A673 (cell line): ENCODE results near the gene HBQ1. TPM values are rescaled to one million over a fixed set of nuclear protein-coding genes. Genes with fewer than 3 reads are reported as not detected.
"Not testable (repeated sequence)": the region's sequence is repeated elsewhere in the genome, so short reads cannot be mapped to it uniquely, and the experiment has no call there.

ENCODE experiments used
- BruUV-seq: library from RNA; stranded (reverse); fragments of 400-500 nt; replicated peaks from 2 replicates; lab custom pipeline; 2021; lab: Mats Ljungman, UMichigan
- CTCF ChIA-PET: fragments of 300-600 bp; sonication (Branson Sonifier 250); formaldehyde crosslinking; loops from one replicate; lab custom pipeline; 2022; ENCODE audit warnings: antibody characterized with exemption; lab: Charles Lee
- POLR2A ChIA-PET: fragments of 300-600 bp; sonication (Branson Sonifier 250); formaldehyde crosslinking; loops from one replicate; lab custom pipeline; 2022; ENCODE audit warnings: antibody characterized with exemption; ENCODE audit not compliant: low non-redundant PET; lab: Charles Lee
- DNase-seq: peaks from one replicate; pipeline ENCODE4 v3.0.0-alpha.2; 2015; ENCODE audit warnings: low spot score
- H3K27ac ChIP-seq: fragments of 200-600 bp; sonication (generic); 2 replicates; pipeline ENCODE4 v1.5.1; 2016; ENCODE audit warnings: mixed run types, low read depth, mild to moderate bottlenecking, mixed read lengths, antibody characterized with exemption, low read length; ENCODE audit not compliant: poor library complexity, severe bottlenecking
- H3K27me3 ChIP-seq: fragments of 200-600 bp; sonication (generic); replicated peaks from 2 replicates; pipeline ENCODE4 v1.6.1; 2017; ENCODE audit warnings: mixed run types, low read depth, mild to moderate bottlenecking, mixed read lengths, antibody characterized with exemption, low read length; ENCODE audit not compliant: insufficient read depth, poor library complexity
- H3K36me3 ChIP-seq: fragments of 200-600 bp; sonication (generic); 2 replicates; pipeline ENCODE4 v1.6.1; 2016; ENCODE audit warnings: mixed run types, mild to moderate bottlenecking, mixed read lengths, antibody characterized with exemption, low read length; ENCODE audit not compliant: insufficient read depth, poor library complexity, severe bottlenecking
- H3K4me1 ChIP-seq: fragments of 200-600 bp; sonication (generic); 2 replicates; pipeline ENCODE4 v1.6.1; 2017; ENCODE audit warnings: mixed run types, mild to moderate bottlenecking, mixed read lengths, antibody characterized with exemption, low read length; ENCODE audit not compliant: insufficient read depth, poor library complexity, severe bottlenecking
- H3K4me3 ChIP-seq: fragments of 200-600 bp; sonication (generic); 2 replicates; pipeline ENCODE4 v1.5.1; 2016; ENCODE audit warnings: low read depth, mixed run types, mild to moderate bottlenecking, mixed read lengths, low read length; ENCODE audit not compliant: poor library complexity, severe bottlenecking
- H3K9me3 ChIP-seq: fragments of 200-600 bp; sonication (generic); 2 replicates; pipeline ENCODE4 v1.6.1; 2016; ENCODE audit warnings: mixed run types, low read depth, mild to moderate bottlenecking, mixed read lengths, antibody characterized with exemption, low read length; ENCODE audit not compliant: poor library complexity, severe bottlenecking
- CTCF ChIP-seq: fragments of 300-800, 200-600 bp; sonication (generic); conservative IDR thresholded peaks from 2 replicates; pipeline ENCODE4 v1.5.1; 2017; ENCODE audit warnings: low read depth, mild to moderate bottlenecking, antibody characterized with exemption, low read length, moderate library complexity, mixed read lengths
- EZH2 ChIP-seq: fragments of 200-600 bp; sonication (generic); IDR thresholded peaks from 2 replicates; pipeline ENCODE4 v1.6.1; 2017; ENCODE audit warnings: borderline replicate concordance, low read depth, mild to moderate bottlenecking, mixed read lengths, antibody characterized with exemption, low read length; ENCODE audit not compliant: poor library complexity, severe bottlenecking
- intact Hi-C: fragments of 100-400 bp; cut with micrococcal nuclease; formaldehyde crosslinking; loops from one replicate; pipeline ENCODE4 v1.10.0; 2022; ENCODE audit not compliant: unreplicated experiment
- total RNA-seq: library from RNA; stranded (reverse); gene quantifications from 2 replicates; pipeline ENCODE4 v1.2.3, GENCODE V29; 2021

The HBQ1 gene
- total RNA-seq, 1 experiment from 2014 or later: 1.2 TPM

- no TSS peak for BruUV-seq
- H3K4me3 ChIP-seq: no peak within 1 kb of the TSS
- H3K36me3 ChIP-seq: no peaks in the 10 kb centered on the region
- intact Hi-C loops: no loop called here
- DNase-seq: no peak
- ChIA-PET POLR2A (no interaction called here), CTCF (no interaction called here)
- no peaks in the 10 kb centered on the region for H3K9me3 ChIP-seq
- H3K27ac ChIP-seq: no peak within 1 kb of the TSS
- H3K27me3 ChIP-seq: no peaks in the 10 kb centered on the region
- H3K4me1 ChIP-seq: no peaks in the 10 kb centered on the region
- TF ChIP-seq EZH2 (no peak), CTCF (no peak)
These were observed 27.8 kb upstream of the HBQ1 start, which contains the start of gene HBZ for GRCh38 chr16:152141-153128. HBZ (plus strand) TSS chr16:152644; CDS start chr16:152910, 266 bp downstream.

GRCh38 chr16:153129-153521 is 27.1 kb upstream of the HBQ1 start:
- H3K36me3 ChIP-seq, BruUV-seq, H3K27ac ChIP-seq, H3K9me3 ChIP-seq, POLR2A ChIA-PET, H3K4me1 ChIP-seq, H3K27me3 ChIP-seq, H3K4me3 ChIP-seq, intact Hi-C loops, CTCF ChIA-PET, DNase-seq: not testable (repeated sequence)

GRCh38 chr16:153550-154216 is 26.6 kb upstream of the HBQ1 start:
- DNase-seq, intact Hi-C loops, BruUV-seq, H3K9me3 ChIP-seq, H3K36me3 ChIP-seq, H3K27ac ChIP-seq, POLR2A ChIA-PET, H3K4me3 ChIP-seq, H3K27me3 ChIP-seq, CTCF ChIA-PET, H3K4me1 ChIP-seq: not testable (repeated sequence)

GRCh38 chr16:154217-155030 is 25.8 kb upstream of the HBQ1 start:
- Histone ChIP-seq H3K36me3 (no peaks in the 10 kb centered on the region), H3K27me3 (no peaks in the 10 kb centered on the region), H3K4me3 (peak overlapping the region; percentile 57), H3K9me3 (no peaks in the 10 kb centered on the region), H3K27ac (no peak overlapping the region), H3K4me1 (no peaks in the 10 kb centered on the region)
- TF ChIP-seq CTCF (no peak), EZH2 (no peak)
- DNase-seq: peak; percentile 63
- CTCF ChIA-PET: no interaction called here
- no TSS peak for BruUV-seq
- intact Hi-C loops: no loop called here
- POLR2A ChIA-PET: no interaction called here
